A172 (cell line): ENCODE data around the gene PNKD. TPM values are rescaled to one million over a fixed set of nuclear protein-coding genes. Genes with fewer than 3 reads are reported as not detected.

Experiments
- DNase-seq: peaks from one replicate; pipeline ENCODE4 v3.0.0-alpha.2; 2015; ENCODE audit warnings: low spot score
- total RNA-seq: library from RNA; depleted of rRNA; stranded (reverse); fragments of >200 nt; shearing (Covaris generic); gene quantifications from 2 replicates; pipeline ENCODE4 v1.2.3, GENCODE V29; 2014; rRNA removed

The PNKD gene
- 68.9 and 78.6 TPM in 2 replicates for total RNA-seq

DNA sequence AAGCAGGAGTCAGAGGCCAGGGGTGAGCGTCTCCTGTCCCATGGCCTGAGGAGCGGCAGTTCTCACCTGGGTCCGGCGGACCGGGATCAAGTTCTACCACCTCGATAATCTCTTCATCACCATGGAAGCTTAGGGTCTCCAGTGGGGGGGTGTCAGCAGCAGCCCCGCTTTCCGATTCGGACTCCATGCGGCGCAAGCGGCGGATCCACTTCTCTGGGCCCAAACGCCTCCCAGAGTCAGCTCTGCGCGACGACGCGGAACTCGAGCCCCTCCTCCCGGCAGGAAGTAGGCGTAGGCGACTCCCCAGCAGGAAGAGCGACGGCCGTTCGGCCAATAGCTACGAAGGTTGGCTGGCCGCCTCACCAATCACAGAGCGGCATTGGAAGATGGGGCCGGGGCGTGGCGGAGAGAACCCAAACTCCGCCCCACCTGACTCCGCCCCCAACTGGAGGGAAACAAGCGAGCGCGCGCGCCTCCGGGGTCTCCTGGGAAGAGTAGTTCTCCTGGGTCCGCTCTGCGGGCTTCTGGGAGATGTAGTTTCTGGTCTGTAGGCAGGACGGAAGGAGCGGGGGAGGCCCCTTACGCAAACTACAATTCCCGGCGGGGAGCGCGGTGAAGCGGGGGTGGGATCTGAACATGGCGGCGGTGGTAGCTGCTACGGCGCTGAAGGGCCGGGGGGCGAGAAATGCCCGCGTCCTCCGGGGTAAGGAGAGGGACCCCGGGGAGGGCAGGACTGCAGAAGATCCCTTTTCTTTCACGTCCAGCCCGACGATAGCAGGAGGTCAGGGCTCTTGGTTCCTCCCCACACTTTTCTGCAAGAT lies at the start of gene PNKD, which contains the start of gene AAMP:
Gene PNKD, plus strand, starts transcription at position 620 of the 821 bp plus-strand sequence. Its CDS starts 17 bp downstream, at position 637.
Gene AAMP, minus strand, starts transcription at position 238 of the 821 bp plus-strand sequence. Its CDS starts 51 bp downstream, at position 187.
- peak; percentile 99 for DNase-seq

- no peak for DNase-seq
These were observed 49.3 kb upstream of the PNKD start for GRCh38 chr2:218221000-218221399.

DNA sequence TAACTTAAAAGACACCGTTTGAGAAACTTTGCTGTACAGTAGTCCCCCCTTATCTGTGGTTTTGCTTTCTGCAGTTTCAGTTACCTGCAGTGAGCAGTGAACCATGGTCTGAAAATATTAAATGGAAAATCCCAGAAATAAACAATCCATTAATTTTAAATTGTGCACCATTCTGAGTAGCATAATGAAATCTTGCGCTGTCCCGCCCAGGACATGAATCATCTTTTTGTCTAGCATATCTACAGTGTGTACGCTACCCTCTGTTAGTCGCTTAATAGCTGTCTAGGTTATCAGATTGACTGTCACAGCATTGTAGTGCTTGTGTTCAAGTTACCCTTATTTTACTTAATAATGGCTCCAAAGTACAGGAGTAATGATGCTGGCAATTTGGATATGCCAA lies 47.3 kb upstream of the PNKD start:
- DNase-seq, result peak; percentile 31

DNA sequence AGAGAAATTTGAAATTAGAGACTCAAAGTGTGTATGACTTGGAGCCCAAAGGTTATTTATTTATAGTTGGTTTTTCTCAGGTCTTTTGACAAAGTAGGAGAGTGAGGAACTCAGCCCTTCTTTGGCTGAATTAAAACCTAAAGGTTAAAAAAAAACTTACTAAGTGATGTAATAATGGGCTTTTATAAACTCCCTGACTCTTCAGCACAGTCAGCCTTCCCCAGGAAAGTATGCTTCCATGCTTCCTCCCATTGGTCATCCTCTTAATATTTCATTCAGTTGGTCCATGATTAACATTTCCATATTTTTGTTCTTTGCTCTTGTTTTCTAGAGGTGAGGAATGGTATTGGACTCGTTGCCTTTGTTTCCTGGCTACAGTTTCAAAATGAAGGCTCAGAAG lies 46.1 kb upstream of the PNKD start:
- DNase-seq, result no peak

DNA sequence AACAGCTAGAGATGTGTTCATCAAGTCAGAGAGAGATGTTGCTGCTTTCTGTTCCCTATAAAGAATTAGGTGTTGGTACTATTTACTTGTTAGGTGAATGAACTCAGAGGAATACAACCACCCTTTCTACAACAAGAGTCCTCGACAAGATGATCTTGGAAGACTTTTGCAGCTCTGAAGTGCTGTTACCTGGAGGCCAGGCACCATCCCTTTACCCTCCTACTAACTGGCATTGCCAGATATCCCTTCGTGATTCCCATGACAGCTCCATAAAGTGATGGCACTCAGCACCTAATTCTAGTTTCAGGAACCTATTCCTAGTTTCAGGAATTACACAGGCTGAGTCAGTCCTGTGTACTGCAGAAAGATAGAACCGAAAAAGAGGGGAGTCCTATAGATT lies 43.4 kb upstream of the PNKD start:
- no peak for DNase-seq

- DNase-seq, result peak; percentile 38
These were observed 41.8 kb upstream of the PNKD start for GRCh38 chr2:218228366-218229090.

- peak; percentile 86 for DNase-seq
These were observed 41.1 kb upstream of the PNKD start for GRCh38 chr2:218229239-218229638.

DNA sequence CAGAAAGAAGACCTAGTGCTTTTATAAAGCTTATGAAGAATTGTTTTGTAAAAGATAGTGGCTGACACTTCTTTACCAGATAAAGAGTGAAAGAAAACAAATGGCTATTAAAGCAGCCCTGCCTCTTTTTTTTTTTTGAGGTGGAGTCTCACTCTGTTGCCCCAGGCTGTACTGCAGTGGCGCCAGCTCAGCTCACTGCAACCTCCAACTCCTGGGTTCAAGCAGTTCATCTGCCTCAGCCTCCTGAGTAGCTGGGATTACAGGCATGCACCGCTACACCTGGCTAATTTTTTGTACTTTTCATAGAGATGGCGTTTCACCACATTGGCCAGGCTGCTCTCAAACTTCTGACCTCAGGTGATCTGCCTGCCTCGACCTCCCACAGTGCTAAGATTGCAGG lies 40.5 kb upstream of the PNKD start:
- DNase-seq, result peak; percentile 66

- DNase-seq, result peak; percentile 64
These were observed 39.4 kb upstream of the PNKD start for GRCh38 chr2:218230882-218231281.

GRCh38 chr2:218233543-218233942 lies 36.8 kb upstream of the PNKD start:
- DNase-seq, result no peak

GRCh38 chr2:218234521-218234920 lies 35.8 kb upstream of the PNKD start:
- DNase-seq, result no peak

GRCh38 chr2:218235017-218235416 lies 35.3 kb upstream of the PNKD start:
- DNase-seq, result no peak

- DNase-seq, result no peak
These were observed 33.5 kb upstream of the PNKD start for GRCh38 chr2:218236829-218237228.

DNA sequence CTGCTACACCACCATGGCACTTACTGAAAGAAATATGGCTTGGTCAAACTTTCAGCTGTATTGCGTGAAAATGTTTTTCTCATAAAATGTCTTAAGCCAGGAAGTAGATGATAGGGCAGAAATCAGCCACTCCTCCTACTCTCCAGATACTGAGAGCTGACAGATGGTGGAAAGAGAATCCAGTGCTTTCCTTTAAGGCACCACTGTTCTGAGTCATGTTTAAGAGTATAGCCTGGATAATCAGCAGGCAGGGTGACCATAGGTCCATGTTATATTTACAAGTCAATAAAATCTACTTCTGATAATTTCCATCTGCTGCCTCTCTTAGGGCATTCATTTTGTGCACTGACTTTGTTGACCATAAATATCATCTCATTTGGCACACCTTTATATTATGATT lies 31.4 kb upstream of the PNKD start:
- no peak for DNase-seq

- no peak for DNase-seq
These were observed 26.1 kb upstream of the PNKD start for GRCh38 chr2:218244204-218244603.

- no peak for DNase-seq
These were observed 25.7 kb upstream of the PNKD start for GRCh38 chr2:218244665-218245064.

DNA sequence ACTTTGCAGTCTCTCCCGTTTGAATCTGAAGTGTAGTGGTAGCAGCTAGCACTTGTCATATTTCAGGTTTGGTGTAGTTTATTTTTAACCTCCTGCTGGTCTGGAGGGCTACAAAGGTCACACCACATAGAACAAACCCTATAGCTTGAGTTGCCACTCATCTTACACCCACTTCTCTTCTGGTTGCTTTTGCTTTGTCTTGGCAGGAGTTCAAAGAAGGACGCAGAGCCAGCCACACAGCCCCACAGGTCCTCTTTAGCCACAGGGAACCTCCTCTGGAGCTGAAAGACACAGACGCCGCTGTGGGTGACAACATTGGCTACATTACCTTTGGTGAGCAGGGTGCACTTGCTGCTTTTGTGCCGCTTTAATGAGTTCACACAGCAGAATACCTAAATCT lies 25.1 kb upstream of the PNKD start:
- no peak for DNase-seq

- DNase-seq, result no peak
These were observed 20.6 kb upstream of the PNKD start for GRCh38 chr2:218249691-218250090.

- DNase-seq, result no peak
These were observed 17.6 kb upstream of the PNKD start for GRCh38 chr2:218252509-218253231.

DNA sequence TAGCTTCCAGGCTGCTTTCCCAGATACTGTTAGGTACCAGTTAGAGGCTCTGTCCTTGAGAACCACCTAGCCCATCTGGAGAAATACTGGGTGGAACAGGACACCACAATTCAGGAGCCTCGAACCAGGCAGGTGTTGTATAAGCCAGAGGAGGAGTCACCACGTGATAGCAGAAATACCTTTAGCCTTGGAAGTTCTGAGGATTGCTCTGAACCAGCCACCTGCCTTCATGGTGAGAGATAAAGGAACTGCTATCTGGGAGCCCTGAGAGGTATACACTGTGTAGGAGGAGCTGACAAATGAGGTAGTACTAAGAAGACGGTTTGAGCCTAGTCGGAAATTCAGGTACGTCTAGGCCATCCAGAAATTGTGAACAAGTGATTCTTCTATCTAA lies 17.1 kb upstream of the PNKD start:
- no peak for DNase-seq

GRCh38 chr2:218255446-218255845 lies 14.9 kb upstream of the PNKD start:
- DNase-seq, result peak; percentile 25

DNA sequence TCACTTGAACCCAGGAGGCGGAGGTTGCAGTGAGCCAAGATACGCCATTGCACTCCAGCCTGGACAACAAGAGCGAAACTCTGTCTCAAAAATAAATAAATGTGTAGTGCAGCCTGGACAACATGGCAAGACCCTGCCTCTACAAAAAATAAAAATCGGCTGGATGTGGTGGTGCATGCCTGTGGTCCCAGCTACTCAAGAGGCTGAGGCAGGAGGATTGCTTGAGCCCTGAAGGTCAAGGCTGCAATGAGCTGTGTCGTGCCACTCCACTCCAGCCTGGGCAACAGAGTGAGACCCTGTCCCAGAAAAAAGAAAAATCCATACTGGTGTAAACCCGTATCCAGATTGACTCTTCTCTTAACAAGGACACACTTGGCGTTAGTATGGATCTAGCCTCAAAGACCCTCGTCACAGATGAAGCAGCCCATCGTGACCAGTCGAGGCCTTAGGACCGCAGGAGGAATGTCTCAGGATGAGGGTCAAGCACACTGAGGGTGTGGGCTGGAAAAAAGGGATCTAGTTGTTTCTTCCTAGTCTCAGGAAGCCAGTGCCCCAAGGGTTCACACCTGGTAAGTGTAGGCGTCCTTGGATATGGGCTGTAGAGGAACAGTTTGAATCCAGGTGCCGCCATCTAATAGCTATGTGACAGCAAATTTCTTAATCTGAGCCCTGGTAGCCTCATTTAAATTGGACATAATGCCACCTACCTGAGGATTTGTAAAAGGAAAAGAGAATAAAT lies 13.5 kb upstream of the PNKD start:
- DNase-seq, result no peak
